Stimulated activated CD8-positive, alpha-beta memory T cell treated with anti-CD3 and anti-CD28 coated beads, Interleukin-15, amount 100 ng/mL, for 24 hours (primary cell): ENCODE measurements around the gene THSD4.
"Not testable (repeated sequence)": the region's sequence is repeated elsewhere in the genome, so short reads cannot be mapped to it uniquely, and the experiment has no call there.

ENCODE experiments used
- DNase-seq: peaks from one replicate; pipeline ENCODE4 v3.0.0-alpha.2; 2020; ENCODE audit warnings: low read depth

The THSD4 gene

DNA sequence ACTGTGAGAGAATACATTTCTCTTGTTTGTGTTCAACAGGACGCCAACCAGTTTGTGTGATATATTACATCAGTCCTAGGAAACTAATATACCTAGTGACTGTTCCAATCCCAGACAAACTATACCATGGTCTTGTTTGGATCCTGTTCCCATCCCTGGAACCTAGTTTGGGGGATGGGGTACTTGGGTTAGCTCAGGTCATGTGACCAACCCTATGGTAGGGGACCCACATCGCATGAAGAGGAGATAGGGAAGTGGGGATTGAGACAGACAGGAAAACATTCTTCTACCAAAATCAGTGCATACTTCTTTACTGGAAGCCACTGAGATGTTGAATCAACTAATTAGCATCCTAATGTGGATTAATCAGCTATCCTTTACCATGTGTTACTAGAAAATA, 146.1 kb downstream of the THSD4 start:
- no peak for DNase-seq

DNA sequence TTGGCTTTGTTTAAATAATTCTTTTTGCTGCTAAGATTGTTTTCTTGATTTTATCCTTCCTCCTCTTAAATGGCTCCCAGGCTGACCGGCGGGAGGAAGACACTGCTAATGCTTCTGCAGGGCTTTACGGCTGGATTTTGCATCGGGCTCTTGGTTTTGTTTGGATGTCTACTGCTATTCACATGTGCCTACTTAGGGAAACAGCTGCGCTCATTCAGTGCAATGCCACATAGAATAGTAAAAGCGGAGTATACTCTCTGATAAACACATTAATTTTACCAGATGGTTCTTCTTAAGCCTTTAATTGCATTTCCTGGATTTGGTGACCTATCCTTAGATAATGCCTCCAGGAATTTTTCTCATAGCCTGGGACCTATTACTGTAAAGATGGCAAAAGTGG, 146.6 kb downstream of the THSD4 start:
- no peak for DNase-seq

DNA sequence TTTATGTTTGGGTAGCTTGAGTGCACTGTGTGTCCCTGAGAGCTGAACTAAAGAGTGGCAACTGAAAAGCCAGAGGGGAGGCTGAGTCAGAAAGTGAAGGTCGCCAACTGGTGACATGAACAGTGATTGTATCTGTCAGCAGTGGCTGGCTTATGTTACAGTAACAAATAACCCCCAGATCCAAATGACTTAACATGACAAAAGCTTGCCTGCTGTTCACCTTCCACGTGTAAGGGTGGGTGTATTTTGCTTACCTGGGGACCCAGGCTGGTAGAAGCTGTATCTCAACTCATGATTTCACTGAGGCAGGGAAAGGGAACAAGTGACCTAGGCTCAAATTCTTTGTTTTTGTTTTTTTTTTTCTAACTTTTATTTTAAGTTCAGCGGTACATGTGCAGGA, 147.3 kb downstream of the THSD4 start:
- no peak for DNase-seq

DNA sequence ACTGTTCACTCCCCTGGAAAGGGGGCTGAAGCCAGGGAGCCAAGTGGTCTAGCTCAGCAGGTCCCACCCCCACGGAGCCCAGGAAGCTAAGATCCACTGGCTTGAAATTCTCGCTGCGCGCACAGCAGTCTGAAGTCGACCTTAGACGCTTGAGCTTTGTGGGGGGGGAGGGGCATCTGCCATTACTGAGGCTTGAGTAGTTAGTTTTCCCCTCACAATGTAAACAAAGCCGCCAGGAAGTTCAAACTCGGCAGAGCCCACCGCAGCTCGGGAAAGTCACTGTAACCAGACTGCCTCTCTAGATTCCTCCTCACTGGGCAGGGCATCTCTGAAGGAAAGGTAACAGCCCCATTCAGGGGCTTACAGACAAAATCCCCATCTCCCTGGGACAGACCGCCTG, 150.3 kb downstream of the THSD4 start:
- DNase-seq, result not testable (repeated sequence)

DNA sequence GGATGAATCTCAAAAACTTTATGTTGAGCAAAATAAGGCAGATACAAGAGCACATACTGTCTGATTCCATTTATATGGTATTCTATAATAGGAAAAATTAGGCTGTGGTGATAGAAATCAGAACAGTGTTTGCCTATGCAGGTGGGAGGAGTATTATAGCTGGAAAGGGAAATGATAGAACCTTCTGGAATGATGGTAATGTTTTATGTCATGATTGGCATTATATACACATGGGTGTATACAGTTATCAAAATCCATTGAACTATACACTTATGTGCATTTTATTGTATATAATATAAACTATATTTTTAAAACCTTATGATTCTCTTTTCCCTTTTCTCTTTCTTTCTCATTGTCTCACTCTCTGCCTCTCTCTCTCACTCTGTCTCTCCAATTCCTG, 156.1 kb downstream of the THSD4 start:
- no peak for DNase-seq

DNA sequence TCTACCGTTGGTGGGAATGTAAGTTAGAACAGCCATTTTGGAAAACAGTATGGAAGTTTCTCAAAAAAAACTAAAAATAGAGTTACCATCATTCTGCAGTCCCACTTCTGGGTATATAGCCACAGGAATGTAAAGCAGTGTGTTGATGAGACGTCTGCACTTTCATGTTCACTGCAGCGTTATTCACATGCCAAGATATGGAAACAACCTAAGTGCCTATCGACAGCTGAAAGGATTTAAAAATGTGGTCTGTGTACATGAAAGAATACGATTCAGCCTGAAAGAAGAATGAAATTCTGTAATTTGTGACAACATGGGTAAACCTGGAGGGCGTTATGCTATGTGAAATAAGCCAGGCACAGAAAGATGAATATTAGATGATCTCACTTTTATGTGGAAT, 157.7 kb downstream of the THSD4 start:
- DNase-seq, result no peak

DNA sequence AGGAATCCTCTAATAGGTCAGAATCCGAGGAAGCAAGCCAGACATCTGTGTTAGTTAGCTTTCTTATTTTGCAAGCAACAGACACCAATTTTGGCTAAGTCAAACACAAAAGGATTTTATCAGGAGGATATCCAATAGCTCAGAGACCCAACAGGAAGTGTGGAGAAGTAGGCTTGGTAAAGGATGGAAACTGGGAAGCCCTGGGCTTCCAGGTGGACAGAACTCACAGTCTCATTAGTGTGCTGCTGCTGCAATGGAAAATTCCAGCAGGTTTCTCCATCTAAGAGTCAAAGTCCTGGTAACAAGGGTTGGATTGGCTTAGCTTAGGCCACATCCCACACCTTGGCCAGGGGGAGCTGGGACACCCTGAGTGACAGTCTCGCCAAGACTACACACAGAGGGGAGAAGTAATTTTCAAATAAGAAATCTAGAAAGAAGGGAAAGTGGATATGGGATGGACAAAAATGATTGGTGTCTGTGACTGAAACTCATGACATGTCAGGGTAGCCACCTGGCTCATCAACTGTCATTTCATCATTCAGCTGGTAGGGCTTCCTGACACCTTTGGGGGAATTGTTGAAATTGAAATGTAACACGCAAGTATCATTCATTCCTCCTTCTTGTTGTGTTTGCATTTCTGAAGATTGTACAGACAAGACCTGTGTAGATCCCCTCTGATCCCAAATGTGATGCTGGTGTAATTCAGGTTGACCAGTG, 158.6 kb downstream of the THSD4 start:
- no peak for DNase-seq

DNA sequence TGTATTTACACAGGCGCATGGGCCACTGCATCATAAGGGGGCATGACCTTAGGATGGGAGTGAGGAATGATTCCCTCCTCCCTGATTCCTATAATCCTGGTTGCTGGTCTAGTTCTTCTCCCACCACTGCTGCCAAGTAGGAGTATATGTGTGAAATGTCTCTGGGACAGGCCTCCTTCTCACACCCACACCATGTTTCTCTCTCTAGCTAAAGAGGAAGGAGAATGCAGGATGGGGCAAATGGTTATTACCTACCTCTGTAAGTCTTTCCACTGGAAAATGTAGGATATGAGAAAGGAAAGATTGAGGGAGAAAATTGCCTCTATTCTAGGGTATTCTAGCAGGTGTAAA, 159.2 kb downstream of the THSD4 start:
- no peak for DNase-seq

DNA sequence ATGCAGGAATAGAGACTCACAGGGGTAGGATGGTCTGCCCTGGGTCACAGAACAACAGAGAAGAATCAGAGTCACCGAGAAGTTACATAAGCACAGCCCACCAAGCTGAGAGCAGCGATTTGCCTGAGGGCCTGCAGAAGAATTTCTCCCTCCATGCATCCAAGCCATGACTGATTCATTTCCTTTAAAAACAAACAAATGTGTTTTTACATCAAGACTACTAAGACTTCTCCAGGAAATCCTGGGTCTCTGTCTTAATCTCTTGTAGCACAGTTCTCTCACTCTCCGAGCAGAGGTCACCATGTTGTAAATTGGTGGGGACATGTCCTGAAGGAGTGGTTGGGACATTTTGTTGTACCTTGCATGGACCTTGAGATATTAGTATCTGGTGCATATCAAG, 159.8 kb downstream of the THSD4 start:
- DNase-seq, result no peak

DNA sequence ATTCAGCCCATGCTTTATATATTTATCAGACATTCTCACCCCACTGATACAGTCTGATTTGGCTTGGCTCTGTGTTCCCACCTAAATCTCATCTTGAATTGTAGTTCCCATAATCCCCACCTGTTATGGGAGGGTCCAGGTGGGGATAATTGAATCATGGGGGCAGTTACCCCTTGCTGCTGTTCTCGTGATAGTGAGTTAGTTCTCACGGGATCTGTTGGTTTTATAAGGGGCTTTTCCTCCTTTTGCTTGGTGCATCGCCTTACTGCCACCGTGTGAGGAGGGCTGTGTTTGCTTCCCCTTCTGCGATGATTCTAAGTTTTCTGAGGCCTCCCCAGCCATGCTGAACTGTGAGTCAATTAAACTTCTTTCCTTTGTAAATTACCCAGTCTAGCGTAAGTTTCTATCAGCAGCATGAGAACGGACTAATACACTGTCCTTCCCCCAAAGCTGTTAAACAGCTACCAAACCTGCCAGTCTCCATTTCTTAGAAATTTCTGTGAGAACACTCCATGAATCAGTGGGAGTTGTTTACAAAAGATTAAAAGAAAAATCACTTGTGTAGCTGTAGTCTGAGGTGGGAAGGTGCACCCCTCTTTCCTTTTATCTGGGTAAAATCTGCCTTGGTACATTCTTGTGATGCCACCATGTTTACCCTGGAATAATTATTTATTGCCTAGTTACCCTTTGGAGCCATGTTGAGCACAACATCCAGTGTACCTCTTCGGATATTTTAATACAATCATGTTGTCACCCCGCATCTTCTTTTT, 160.5 kb downstream of the THSD4 start:
- DNase-seq, result no peak

DNA sequence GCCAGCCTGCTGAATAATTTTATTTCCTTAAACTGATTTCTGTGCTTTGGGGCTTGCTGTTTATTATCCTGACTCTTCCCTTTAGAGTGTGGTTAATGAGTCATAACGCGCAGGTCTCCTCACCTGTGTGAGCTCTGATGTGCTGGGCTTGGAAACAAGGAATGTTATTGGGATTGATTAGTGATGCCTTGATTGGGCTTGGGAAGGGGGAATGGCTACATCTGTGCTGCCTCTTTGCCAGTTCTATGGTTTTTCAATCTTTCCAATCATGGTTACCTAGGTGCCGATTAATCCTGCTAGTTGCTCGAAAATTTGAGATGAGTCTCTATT, 161.0 kb downstream of the THSD4 start:
- no peak for DNase-seq

DNA sequence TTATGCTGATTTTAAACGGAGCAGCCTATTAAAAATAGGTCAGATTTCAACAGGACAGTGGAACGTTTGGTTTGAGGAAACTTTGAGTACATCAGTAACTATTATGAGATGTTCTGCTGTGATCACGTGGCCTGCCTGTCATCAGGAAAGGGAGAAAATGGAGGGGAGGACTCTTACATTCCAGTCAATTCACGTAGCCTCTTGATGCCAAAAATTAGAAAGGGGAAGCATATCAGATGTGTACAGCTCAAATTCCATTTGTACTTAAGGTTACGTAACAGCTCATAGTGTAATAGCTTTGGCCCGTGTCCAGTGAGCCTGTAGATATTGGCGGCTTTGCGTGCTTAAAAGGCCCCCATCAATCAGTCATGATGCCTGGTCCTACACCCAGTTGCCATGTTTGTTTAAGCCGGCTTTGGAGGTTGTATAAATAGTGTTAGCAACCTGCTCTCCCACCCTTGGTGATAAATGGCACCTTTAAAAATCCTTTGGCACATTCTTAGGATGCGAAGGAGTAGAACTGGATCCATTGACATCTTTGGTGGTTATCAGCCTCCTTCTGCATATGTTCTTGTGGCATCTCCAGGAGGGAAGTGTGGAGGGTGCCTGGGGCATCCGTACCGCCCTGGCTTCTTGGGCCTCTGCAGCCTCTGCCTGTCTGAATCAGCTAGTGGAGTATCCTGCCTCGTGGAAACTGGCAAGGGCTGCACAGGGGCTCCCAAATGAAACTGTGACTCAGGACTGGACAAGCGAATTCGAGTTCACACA, 163.9 kb downstream of the THSD4 start:
- no peak for DNase-seq

DNA sequence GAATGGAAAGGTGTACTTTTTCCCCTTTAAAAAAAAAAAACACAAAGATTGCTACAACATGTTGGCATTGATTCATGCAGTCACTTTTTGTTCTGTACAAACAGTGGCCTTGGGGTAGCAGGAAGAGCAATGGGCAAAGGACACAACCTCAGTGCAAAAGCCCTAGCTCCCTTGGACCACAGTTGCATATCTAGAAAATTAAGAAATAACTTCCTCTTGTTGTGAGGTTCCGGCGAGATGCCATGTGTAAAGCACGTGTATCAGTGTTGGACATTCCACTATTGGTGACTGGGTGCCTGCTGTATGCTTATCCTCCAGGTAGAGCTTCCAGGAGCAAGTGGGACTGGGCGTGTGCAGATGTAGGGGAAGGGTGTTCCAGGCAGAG, 164.5 kb downstream of the THSD4 start:
- DNase-seq, result no peak

DNA sequence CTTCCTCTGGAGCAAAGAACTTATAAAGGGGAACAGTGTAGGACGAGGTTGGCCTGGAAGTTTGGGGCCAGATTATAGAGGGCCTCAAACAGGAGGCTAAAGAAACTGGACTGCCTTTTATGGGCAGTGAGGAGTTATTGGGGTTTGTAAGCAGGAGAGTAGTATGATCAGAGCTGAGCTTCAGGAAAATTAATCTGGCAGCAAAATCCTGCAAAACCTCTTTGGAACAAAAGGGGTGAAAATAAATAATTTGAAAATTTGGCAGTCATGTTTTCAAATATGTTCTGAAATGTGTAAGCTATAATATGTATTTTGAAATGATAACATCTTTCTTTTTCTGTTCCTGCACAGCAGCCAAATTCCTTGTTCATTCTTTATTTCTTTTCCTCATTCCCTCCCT, 164.9 kb downstream of the THSD4 start:
- no peak for DNase-seq

DNA sequence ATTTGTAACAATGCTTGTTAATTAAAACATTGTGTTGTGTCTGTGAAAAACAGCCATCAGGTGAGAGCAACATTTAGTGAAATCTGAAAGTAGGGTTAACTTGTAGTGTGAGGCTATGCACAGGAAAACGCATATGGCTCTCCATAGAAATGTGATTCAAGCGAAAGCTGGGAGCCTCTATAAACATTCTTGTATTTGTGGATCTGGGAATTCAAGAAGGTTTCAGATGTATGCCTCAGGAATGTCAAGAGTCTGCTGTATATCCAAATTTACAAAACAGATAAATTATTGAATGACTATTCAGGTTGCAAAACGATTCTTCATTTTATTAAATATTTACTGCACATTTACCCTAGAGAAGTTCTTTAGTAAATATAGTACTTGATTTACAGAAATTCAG, 166.0 kb downstream of the THSD4 start:
- DNase-seq, result no peak

DNA sequence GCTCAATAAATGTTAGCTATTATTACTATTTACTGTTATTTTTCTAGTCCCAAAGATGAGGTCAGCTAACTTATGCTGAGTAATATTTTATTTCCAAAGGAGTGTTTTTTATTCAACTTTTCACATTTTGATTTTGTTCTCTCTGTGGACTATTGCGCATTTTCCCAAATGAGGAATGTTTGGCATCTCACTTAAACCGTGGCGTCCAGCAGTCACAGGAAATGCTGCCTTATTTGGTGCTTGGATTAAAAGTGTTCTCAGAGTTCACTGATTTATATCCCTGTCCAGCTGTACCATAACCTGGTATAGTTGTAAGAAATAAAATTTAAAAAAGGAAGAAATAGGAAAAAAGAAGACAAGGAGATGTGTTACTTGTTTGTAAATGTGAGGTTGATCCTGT, 166.8 kb downstream of the THSD4 start:
- no peak for DNase-seq

DNA sequence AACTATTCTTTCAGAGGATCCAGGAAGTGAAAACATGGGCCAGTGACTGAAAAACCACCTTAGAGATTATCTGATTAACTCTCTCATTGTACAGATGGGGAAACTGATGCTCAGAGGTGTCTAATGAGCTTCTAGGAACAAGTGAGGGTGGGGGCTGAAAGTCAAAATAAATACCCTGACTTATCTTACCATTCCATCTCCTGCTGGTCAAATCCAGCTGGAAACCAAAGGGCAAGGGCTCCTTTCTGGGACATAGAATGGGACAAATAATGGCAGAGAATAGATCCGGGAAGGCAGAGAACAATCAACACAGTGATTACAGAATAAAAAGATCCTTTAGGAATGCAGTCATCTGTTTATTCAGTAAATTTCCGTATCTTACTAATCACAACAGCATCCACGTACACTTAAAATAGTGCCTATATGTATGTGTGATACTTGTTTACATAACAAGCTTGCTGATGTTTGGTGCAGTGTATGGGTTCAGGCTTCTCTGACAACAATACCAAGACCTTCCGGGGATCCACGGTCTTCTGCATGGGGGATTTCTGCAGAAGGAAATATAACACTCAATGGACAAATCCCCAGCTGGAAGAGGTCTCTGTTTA, 173.2 kb downstream of the THSD4 start:
- no peak for DNase-seq

DNA sequence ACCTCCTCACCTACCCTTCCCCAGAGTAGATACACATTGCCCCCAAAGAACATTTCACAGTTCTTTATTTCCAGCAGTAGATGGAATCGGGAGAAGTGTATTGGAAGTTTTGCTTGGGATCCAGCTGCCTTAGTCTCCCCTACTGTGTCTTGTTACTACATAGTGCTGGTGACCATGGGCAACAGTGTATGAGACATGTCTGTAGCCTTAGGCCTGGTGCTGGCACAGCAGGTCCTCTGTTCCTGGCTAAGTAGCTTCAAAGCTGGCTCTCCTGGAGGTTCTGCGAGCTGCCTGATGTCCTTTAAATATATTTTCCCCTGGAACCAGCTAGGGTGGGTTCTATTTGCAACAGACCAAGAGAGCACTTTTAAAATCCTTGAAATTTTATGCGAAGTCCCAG, 174.7 kb downstream of the THSD4 start:
- DNase-seq, result no peak

DNA sequence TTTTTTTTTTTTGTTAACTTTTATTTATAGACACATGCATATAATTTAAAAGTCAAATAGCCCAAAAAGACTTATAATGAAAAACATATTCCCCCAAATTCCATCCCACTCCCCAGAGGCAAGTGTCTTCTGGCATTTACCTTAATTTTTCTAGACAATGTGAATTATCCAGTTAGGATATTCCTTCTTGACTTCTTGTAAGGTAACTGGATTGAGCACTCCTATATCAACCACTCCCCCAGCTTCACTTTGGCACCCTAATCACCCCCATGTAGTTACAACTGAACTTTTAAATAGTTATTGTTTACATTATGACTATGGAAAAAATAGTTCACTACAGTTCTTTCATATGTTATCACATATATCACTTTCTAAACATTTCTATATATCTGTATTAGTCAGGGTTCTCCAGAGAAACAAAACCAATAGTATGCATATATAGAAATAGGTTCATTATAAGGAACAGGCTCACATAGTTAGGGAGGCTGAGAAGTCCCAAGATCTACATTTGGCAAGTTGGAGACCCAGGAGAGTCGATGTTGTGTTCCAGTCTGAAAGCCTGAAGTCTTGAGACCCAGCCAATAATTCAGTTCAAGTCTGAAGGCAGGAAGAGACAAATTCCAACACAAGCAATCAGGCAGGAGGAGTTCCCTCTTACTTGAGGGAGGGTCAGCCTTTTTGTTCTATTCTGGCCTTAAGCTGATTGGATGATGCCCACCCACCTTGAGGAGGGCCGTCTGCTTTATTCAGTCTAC, 175.8 kb downstream of the THSD4 start:
- no peak for DNase-seq

DNA sequence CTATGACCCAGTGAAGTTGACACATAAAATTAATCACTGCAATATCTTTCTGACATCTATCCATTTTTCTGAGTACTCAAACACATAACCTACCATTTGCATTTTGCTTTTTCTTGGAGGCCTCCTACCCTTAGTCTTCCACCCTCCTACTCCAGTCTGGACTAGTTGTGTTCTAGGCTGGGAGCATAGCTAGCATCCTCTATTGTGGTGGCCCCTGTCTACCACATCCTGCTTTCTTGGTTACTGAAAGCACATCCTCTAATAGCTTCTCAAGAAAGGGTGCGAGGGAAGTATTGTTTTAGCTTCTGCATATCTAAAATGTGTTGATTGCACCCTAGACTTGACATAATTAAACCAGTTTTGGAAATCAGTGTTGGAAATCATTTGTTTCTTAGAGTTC, 176.5 kb downstream of the THSD4 start:
- no peak for DNase-seq

DNA sequence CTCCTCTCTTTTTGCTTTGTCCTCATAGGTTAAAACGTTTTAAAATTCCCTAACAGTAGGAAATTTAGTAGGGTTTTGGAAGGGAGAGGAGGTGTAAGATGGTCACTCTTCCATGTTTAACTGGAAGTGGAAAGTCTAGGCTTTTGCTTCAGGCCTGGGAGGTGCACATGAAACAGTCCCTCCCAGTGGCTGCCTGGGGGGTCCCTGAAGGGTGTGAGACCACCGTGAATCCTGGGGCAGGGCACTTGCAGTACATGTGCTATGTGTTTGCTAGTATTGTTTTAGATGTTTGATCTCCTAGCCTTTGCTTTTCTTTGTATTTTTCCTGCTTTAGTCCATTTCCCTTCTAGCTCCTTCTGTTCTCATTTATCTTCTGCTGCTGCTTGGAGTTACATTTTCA, 178.5 kb downstream of the THSD4 start:
- no peak for DNase-seq

DNA sequence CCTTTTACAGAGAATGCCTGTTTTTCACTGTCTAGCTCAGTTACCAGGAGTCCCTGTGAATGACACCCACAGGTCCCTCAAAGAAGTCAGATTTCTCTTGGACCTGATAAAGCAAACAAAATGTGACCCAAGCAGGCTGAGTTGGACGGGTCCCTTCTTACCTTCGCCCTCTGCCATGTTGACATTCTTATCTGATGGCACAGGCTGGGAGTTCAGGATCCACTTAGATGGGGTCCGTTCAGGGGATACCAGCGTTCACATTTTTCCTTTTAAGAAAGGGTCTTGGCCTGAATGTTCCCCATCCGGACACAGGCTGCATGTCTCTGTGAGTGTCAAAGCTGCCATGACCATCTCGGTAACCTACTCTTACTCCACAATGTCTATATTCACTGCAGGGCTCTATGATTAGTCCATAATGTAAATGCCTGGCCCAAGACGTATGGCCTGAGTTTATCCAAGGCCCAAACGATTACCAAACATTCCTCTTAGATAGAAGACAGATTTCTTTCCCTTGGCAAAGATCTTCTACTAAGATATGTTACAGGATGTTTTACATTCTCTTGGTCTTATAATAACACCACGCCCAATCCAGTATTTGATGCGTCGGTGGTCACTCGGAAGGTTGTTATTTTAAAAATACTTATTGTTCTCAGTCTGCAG, 179.1 kb downstream of the THSD4 start:
- DNase-seq, result no peak
